CD4-positive, alpha-beta T cell treated with Interleukin-2 at 100 ng/mL for 4 hours (primary cell): Measurements from ENCODE around the gene PRR22.
"Not testable (repeated sequence)": the region's sequence is repeated elsewhere in the genome, so short reads cannot be mapped to it uniquely, and the experiment has no call there.

Experiments
- DNase-seq: peaks from one replicate; pipeline ENCODE4 v3.0.0-alpha.2; 2020; ENCODE audit warnings: low spot score

PRR22 gene

GRCh38 chr19:5790559-5791520 lies 6.3 kb upstream of the PRR22 start, which contains the start of gene DUS3L:
Gene DUS3L, minus strand, starts transcription at chr19:5791163. Its CDS starts 22 bp downstream, at chr19:5791141.
- peak; percentile 96 for DNase-seq

GRCh38 chr19:5789886-5790558 lies 5.5 kb upstream of the PRR22 start:
- DNase-seq: no peak

GRCh38 chr19:5789351-5789761 lies 4.8 kb upstream of the PRR22 start:
- DNase-seq: no peak

GRCh38 chr19:5788422-5788821 lies 3.9 kb upstream of the PRR22 start:
- DNase-seq: no peak

- no peak for DNase-seq
Measured at GRCh38 chr19:5787409-5788182, 3.0 kb upstream of the PRR22 start.

GRCh38 chr19:5786593-5787408 lies 2.3 kb upstream of the PRR22 start:
- no peak for DNase-seq

- DNase-seq: no peak
Measured at GRCh38 chr19:5785423-5785822, 877 bp upstream of the PRR22 start.

GRCh38 chr19:5782945-5783919 lies 1.3 kb downstream of the PRR22 start:
- DNase-seq: no peak

- no peak for DNase-seq
Measured at GRCh38 chr19:5782322-5782721, 2.2 kb downstream of the PRR22 start.

- DNase-seq: not testable (repeated sequence)
Measured at GRCh38 chr19:5780916-5781315, 3.6 kb downstream of the PRR22 start.

- DNase-seq: no peak
Measured at GRCh38 chr19:5778402-5778801, 6.1 kb downstream of the PRR22 start.

- DNase-seq: no peak
Measured at GRCh38 chr19:5775668-5776309, 8.8 kb downstream of the PRR22 start.

- DNase-seq: no peak
Measured at GRCh38 chr19:5774921-5775320, 9.6 kb downstream of the PRR22 start.

GRCh38 chr19:5773276-5773675 lies 11.3 kb downstream of the PRR22 start:
- no peak for DNase-seq

- DNase-seq: no peak
Measured at GRCh38 chr19:5772416-5772815, 12.1 kb downstream of the PRR22 start.

GRCh38 chr19:5767949-5768348 lies 16.6 kb downstream of the PRR22 start:
- DNase-seq: no peak

GRCh38 chr19:5765220-5765619 lies 19.3 kb downstream of the PRR22 start:
- no peak for DNase-seq

GRCh38 chr19:5762608-5763217 lies 21.8 kb downstream of the PRR22 start:
- no peak for DNase-seq

- DNase-seq: no peak
Measured at GRCh38 chr19:5753743-5754142, 30.8 kb downstream of the PRR22 start.
